Psoas muscle (tissue), 8 donors: ENCODE data around the gene SCD. TPM values are rescaled to one million over a fixed set of nuclear protein-coding genes. Genes with fewer than 3 reads are reported as not detected.

Source experiments
- ATAC-seq, 4 donors: fragments of 200-7000 bp; cut with Tn5 transposase; one replicate each; pipeline ENCODE4 v1.9.1; 2020; ENCODE audit warnings: moderate library complexity in 3 of 4, mild to moderate bottlenecking in 2 of 4
- DNase-seq, 2 donors: peaks; one replicate each; pipeline ENCODE4 v3.0.0-alpha.2; 2020
- H3K27ac ChIP-seq: fragments of 200-600 bp; one replicate; pipeline ENCODE4 v1.8.0; 2022
- H3K27me3 ChIP-seq, 3 donors: fragments of 200-600 bp in 1 of 3; one replicate each; pipeline versions ENCODE4 v1.6.1 to v1.8.0; 2013 to 2022; ENCODE audit warnings: low read length in 2 of 3, mild to moderate bottlenecking in 2 of 3, moderate library complexity in 1 of 3; ENCODE audit not compliant: insufficient read depth in 3 of 3
- H3K36me3 ChIP-seq, 2 donors: fragments of 200-600 bp in 1 of 2; one replicate each; pipeline versions ENCODE4 v1.6.1 to v1.8.0; 2013 to 2022; ENCODE audit warnings: low read depth in 1 of 2, mild to moderate bottlenecking in 1 of 2, moderate library complexity in 1 of 2; ENCODE audit not compliant: insufficient read depth in 1 of 2
- H3K4me1 ChIP-seq: fragments of 200-600 bp; one replicate; pipeline ENCODE4 v1.8.0; 2022
- H3K4me3 ChIP-seq: fragments of 200-600 bp; one replicate; pipeline ENCODE4 v1.8.0; 2022; ENCODE audit warnings: mild to moderate bottlenecking
- H3K9me3 ChIP-seq: fragments of 200-600 bp; one replicate; pipeline ENCODE4 v1.8.0; 2022
- CTCF ChIP-seq: fragments of 200-600 bp; IDR thresholded peaks from one replicate; pipeline ENCODE4 v1.8.0; 2022; ENCODE audit warnings: antibody characterized with exemption
- WGBS, 3 donors: extraction: QIAGEN DNeasy Blood & Tissue Kit; methylation state at CpG; one replicate each; pipeline versions ENCODE4 v1.1.6 to v1.1.7; 2013; 5-methylcytosine and 5-hydroxymethylcytosine counted together
- intact Hi-C, 2 donors: fragments of 100-400 bp; cut with DNase I; formaldehyde crosslinking; loops; one replicate each; pipeline versions ENCODE4 v1.11.0 to v1.14.2; 2022
- polyA plus RNA-seq, 3 donors: library from polyadenylated mRNA; stranded (reverse); fragments of 200-250 nt; gene quantifications; one replicate each; pipeline ENCODE4 v1.2.3, GENCODE V29; 2013
- total RNA-seq, 4 donors: library from RNA; stranded (reverse); fragmentation: NEBNext Ultra II Directional in 2 of 4; extraction: Animal tissue kit (Norgen Biotek cat#: 25700) in 2 of 4; gene quantifications; one replicate each; pipeline versions ENCODE4 v1.2.1 to v1.2.4, GENCODE V29; 2021 to 2023
- donor health status: healthy with polysubstance abuse.
- donor health status: DM: no; HTN: no; CAD: no; lungs with moderate emphysema.
- donor health status: Bipolar disorder and iron deficiency.
- donor health status: healthy.
- donor health status: DM: yes; HTN: yes; CAD: no.
- donor health status: DM: no; HTN: no; CAD: no.
- donor health status: DM: no; HTN: no; CAD: no.
- donor health status: DM: yes; HTN: yes; CAD: no.

SCD gene
- total and polyA plus RNA-seq, 7 donors: 1.1 to 18.4 (median 9.5) TPM

GRCh38 chr10:100356067-100357017 is 9.3 kb downstream of the SCD start:
- no peaks in the 10 kb centered on the region for H3K36me3 ChIP-seq
- intact Hi-C loops: no loop called here
- H3K27ac ChIP-seq: no peak overlapping the region
- peaks cover 11% of the 10 kb centered on the region for H3K4me1 ChIP-seq
- ATAC-seq (no peak), DNase-seq (no peak)
- H3K27me3 ChIP-seq: peaks cover 0 to 3% (median 0%) of the 10 kb centered on the region in 3 donors
- H3K9me3 ChIP-seq: no peaks in the 10 kb centered on the region
- H3K4me3 ChIP-seq: no peak overlapping the region
- 86 to 90% (median 89%) methylated on average over 14 of the region's 14 CpGs for WGBS, 3 donors
- no peak for TF ChIP-seq CTCF

DNA sequence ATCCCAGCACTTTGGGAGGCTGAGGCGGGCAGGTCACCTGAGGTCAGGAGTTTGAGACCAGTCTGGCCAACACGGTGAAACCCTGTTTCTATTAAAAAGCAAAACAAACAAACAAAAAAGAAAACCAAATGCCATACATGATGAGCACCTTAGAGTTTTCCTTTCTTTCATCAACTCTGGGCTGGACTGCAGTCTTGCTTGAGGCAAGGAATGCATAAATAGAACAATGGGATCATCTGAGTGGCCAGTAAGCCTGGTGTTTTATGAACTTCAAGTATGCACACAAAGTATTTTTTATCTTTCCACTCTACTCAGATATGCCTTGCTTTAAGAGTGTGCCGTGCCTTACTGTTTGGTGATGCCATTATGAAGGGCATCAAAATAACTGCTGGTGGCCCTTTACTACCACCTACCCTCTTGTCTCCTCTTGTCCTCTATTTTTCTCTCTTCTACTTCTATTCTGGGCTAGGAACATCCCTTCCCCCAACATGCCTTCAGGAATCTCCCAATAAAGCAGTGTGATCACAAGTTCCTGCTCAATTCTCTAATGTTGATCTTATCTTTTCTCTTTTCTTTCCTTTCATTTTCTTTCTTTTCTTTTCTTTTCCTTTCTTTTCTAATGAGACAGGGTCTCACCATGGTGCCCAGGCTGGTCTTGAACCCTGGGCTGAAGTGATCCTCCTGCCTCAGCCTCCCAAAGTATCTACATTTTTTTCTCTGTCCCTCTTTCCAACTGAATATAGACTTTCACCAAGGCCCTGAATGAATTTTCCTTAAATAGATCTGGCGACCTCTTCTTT is 10.2 kb downstream of the SCD start:
- H3K27me3 ChIP-seq: no peaks in the 10 kb centered on the region
- ATAC-seq (no peak), DNase-seq (no peak)
- no peak overlapping the region for H3K27ac ChIP-seq
- H3K9me3 ChIP-seq: no peaks in the 10 kb centered on the region
- 83 to 88% (median 84%) methylated on average over 4 of the region's 4 CpGs for WGBS, 3 donors
- no peaks in the 10 kb centered on the region for H3K36me3 ChIP-seq
- intact Hi-C loops: no loop called here
- TF ChIP-seq CTCF: no peak
- peaks cover 11% of the 10 kb centered on the region for H3K4me1 ChIP-seq
- no peak overlapping the region for H3K4me3 ChIP-seq

DNA sequence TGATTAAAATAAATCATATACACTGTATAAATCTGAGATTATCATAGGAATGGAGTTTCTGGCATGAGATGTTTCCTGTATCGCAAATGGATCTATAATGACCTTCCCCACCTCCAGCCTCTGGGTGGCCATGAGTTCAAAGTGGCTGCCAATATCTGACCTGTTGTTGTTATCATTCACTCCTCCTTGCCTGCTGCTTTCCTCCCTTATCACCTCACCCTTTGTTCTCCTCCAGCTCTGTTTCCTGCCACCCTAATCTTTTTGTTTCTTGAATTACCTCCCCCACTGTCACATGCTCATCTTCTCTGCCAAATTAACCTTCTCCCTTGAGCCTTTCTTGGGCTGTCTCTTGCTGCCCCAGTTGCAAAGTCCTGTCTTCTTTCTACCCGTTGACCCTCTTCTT is 12.0 kb downstream of the SCD start:
- Histone ChIP-seq H3K4me3 (no peak overlapping the region), H3K27me3 (no peaks in the 10 kb centered on the region), H3K27ac (no peak overlapping the region), H3K4me1 (peaks cover 11% of the 10 kb centered on the region), H3K9me3 (no peaks in the 10 kb centered on the region), H3K36me3 (no peaks in the 10 kb centered on the region)
- TF ChIP-seq CTCF: no peak
- intact Hi-C loops: no loop called here
- 44 to 54% (median 48%) methylated on average over 2 of the region's 2 CpGs for WGBS, 3 donors
- DNase-seq (no peak), ATAC-seq (no peak)

GRCh38 chr10:100359529-100360150 is 12.6 kb downstream of the SCD start:
- intact Hi-C loops: no loop called here
- no peaks in the 10 kb centered on the region for H3K36me3 ChIP-seq

More at GRCh38 chr10:100359529-100360150, 12.6 kb downstream of the SCD start:
- DNase-seq (no peak), ATAC-seq (peak in 1 of 4 donors; percentile 17)
- Histone ChIP-seq H3K27ac (no peak overlapping the region), H3K4me1 (peaks cover 14% of the 10 kb centered on the region), H3K27me3 (no peaks in the 10 kb centered on the region), H3K9me3 (no peaks in the 10 kb centered on the region), H3K4me3 (no peak overlapping the region)
- TF ChIP-seq CTCF: no peak
- WGBS, 3 donors: 28 to 34% (median 32%) methylated on average over 3 of the region's 3 CpGs
